Right lung (tissue), 5 donors: ENCODE results near the gene GALNT5. TPM values are rescaled to one million over a fixed set of nuclear protein-coding genes. Genes with fewer than 3 reads are reported as not detected.

Experiments
- DNase-seq, 2 donors: peaks; one replicate each; pipeline ENCODE4 v3.0.0-alpha.2; 2013
- polyA plus RNA-seq, 5 donors: library from polyadenylated mRNA; unstranded; fragments of 120-200 nt; gene quantifications; one replicate each; pipeline versions ENCODE4 v1.2.1 to v1.2.3, GENCODE V29; 2013; ENCODE audit warnings: inconsistent platforms in 1 of 5, low replicate concordance in 1 of 5; ENCODE audit not compliant: insufficient read length in 5 of 5, insufficient read depth in 1 of 5

The GALNT5 gene
- polyA plus RNA-seq, 5 donors: 4.2 to 8.2 (median 7.1) TPM

DNA sequence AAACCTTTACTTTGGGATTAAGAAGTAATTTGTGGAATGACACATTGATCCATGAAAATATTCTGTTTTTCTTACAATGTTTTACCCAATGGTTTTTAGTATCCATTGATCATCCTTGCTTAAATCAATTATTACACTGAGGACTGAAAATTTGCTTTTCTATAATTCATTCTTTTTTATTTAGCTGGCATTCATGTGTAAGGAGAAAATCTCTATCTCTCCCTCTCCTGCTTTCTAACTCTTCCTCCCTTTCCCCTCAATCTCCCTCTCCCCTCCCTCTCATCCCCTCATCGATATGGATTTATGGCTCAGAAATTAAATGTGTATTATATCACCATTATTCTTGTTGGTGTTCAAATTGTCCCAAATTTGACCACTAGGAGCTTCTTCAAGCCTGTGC is 29.7 kb downstream of the GALNT5 start:
- no peak for DNase-seq

GRCh38 chr2:157290525-157290924 is 33.0 kb downstream of the GALNT5 start:
- DNase-seq: no peak

GRCh38 chr2:157291018-157291417 is 33.5 kb downstream of the GALNT5 start:
- no peak for DNase-seq

- DNase-seq: no peak
Measured at GRCh38 chr2:157292853-157293252, 35.3 kb downstream of the GALNT5 start.

DNA sequence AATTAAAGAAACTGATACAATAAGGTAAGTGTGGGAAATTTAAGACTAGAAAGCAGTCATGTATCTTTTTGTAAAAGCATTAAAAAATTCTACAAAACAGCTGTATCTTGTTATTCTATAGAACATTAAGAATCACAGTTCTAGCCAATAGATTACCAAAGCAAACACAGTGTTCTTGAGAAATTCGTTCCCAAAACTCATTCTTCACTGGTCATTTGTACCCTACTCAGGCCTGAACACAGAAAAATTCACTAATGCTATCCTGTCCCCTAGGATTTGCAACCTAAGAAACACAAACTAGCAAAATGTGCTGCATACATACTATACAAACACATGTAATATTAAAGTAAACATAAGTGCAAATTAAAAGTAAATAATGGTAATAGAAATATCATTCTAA is 39.0 kb downstream of the GALNT5 start:
- DNase-seq: peak; percentile 30 to 57

DNA sequence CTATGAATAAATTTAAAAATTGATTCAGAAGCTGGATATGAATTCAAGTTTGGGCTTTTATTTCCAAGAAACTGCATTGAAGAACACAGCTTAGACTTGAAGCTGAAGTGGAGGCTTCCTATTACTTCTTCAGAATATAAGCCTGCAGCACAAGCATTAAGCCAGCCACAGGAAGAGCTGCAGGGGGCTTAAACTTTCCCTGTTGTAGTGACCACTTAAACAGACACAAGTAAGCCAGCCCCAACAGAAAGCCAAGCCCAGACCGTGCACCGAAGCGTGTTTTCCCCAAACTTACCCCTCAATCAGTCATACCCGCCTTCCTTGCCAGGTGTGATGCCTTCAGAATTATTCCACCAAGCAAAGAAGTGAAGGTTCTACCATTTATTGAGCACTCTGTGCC is 39.5 kb downstream of the GALNT5 start:
- peak in 1 of 2 donors; percentile 15 for DNase-seq

GRCh38 chr2:157301307-157301706 is 43.8 kb downstream of the GALNT5 start:
- DNase-seq: no peak

DNA sequence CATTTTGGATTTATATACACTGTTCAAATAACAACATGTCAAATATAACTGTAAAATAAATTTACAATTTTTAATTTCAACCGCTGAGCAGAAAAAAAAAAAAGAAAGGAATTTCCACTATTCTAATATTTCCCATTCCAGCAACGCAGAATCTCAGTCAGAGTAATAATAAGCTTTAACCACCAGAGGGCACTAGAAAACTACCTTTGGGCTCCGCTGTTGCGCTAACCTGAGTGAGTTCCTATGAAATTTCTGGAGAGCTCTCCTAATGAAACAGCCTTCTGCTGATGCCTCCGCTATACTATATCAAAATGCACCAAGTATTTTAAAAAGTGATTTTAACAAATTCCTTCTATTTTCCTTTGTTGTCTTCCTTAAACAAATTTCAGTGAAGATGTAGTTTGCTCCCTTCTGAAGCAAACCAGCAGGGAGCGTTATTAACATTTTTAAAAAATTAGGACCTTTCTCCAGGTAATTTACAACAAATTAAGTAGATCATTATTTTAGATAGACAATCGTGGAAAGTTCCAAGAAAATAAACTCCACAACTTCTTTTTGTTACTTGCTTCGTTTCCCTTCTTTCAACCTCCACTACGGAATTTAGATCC is 45.1 kb downstream of the GALNT5 start:
- peak; percentile 43 to 62 for DNase-seq

GRCh38 chr2:157303612-157304011 is 46.1 kb downstream of the GALNT5 start:
- DNase-seq: no peak

- DNase-seq: peak; percentile 58 to 59
Measured at GRCh38 chr2:157304811-157305722, 47.6 kb downstream of the GALNT5 start.

GRCh38 chr2:157305723-157306110 is 48.2 kb downstream of the GALNT5 start:
- DNase-seq: no peak

DNA sequence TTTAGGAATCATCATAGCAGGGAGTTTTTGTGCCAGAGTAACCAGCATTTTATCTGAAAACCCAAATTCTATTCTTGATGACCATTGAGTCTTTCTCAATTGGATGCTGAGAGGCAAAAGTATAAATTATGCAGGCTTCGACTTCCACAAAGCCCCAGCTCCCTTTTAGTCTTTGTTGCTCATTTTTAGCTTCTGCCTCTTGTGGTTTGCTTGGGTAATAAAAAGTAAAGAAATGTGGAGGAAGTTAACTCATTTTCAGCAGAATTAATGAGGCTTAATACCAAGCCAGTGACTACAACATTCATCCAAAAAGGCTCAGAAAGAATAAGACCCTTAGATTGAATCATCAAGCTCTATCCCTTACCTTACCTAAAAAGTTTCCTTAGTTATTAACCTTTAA is 49.5 kb downstream of the GALNT5 start:
- no peak for DNase-seq

- no peak for DNase-seq
Measured at GRCh38 chr2:157309878-157310277, 52.4 kb downstream of the GALNT5 start.

GRCh38 chr2:157311706-157312105 is 54.2 kb downstream of the GALNT5 start:
- DNase-seq: no peak

DNA sequence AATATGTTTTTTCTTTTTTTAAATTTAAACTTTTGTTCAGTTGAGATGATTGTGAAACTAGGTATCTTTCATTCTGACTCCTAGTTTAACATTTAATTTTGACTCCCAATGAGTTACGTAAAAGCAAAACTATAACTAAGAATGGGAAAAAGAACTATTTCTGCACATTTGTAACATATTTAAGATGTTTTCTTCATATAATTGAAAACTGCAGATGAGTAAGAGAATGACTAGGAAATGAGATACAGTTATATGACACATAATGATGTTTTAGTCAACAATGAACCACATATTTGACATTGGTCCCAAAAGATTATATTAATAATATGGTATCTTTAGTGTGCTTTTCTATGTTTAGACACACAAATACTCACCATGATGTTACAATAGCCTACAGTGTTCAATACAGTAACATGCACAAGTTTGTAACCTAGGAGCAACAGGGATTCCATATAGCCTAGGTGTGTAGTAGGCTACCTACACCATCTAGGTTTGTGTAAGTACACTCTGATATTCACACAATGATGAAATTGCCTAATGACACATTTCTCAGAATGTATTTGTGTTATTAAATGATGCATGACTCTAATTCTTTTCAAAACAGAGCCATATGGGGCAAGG is 55.5 kb downstream of the GALNT5 start:
- DNase-seq: no peak

- no peak for DNase-seq
Measured at GRCh38 chr2:157315901-157316300, 58.4 kb downstream of the GALNT5 start.

DNA sequence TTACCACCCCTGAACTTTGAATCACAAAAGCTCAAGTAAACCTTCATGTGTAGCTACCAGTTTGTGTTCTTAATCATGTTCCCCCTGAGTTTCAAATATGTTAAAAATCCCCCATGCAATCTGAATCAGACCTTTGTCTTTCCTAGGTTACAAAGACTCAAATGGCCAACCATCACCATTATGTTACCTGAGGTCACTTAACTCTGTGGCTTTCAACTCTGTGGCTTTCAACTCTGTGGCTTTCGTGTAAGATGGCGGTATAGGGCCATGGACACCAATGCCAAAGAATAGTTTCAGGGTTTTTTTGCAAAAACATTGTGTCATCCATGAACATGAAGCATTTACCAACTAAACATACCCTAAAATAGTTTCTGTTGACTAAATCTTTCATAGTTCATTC is 61.4 kb downstream of the GALNT5 start:
- no peak for DNase-seq

GRCh38 chr2:157319795-157320194 is 62.3 kb downstream of the GALNT5 start:
- DNase-seq: no peak

- DNase-seq: no peak
Measured at GRCh38 chr2:157320409-157320808, 62.9 kb downstream of the GALNT5 start.

GRCh38 chr2:157321466-157321865 is 64.0 kb downstream of the GALNT5 start:
- DNase-seq: no peak

GRCh38 chr2:157322432-157322831 is 64.9 kb downstream of the GALNT5 start:
- DNase-seq: no peak

- DNase-seq: no peak
Measured at GRCh38 chr2:157324331-157324843, 66.9 kb downstream of the GALNT5 start.

GRCh38 chr2:157325786-157326185 is 68.3 kb downstream of the GALNT5 start, which contains the start of gene ERMN:
TSS of gene ERMN (minus strand) at chr2:157325824. CDS start at chr2:157325642, 182 bp downstream.
- DNase-seq: no peak
